Uterus (tissue), 4 donors: ENCODE measurements around the gene TUBB4B. TPM values are rescaled to one million over a fixed set of nuclear protein-coding genes. Genes with fewer than 3 reads are reported as not detected.

Experiments used
- DNase-seq, 2 donors: peaks; one replicate each; pipeline ENCODE4 v3.0.0-alpha.2; 2019 to 2020
- H3K27ac ChIP-seq, 2 donors: fragments of 200-600 bp; sonication (generic); 1 replicate in 1 of 2; 2 replicates in 1 of 2; pipeline ENCODE4 v1.5.1; 2016 to 2018
- H3K27me3 ChIP-seq, 2 donors: fragments of 200-600 bp; sonication (generic); one replicate each; pipeline ENCODE4 v1.5.1; 2018 to 2019; ENCODE audit warnings: control low read depth in 1 of 2
- H3K36me3 ChIP-seq, 2 donors: fragments of 200-600 bp; sonication (generic); one replicate each; pipeline ENCODE4 v1.5.1; 2019; ENCODE audit warnings: control low read depth in 1 of 2
- H3K4me1 ChIP-seq, 2 donors: fragments of 200-600 bp; sonication (generic); one replicate each; pipeline ENCODE4 v1.5.1; 2018 to 2019; ENCODE audit warnings: control low read depth in 1 of 2
- H3K4me3 ChIP-seq, 2 donors: fragments of 200-600 bp; sonication (generic); 1 replicate in 1 of 2; 2 replicates in 1 of 2; pipeline ENCODE4 v1.5.1; 2018 to 2019; ENCODE audit warnings: mild to moderate bottlenecking in 1 of 2
- H3K9me3 ChIP-seq, 2 donors: fragments of 200-600 bp; sonication (generic); one replicate each; pipeline ENCODE4 v1.5.1; 2019; ENCODE audit warnings: control low read depth in 1 of 2
- POLR2A ChIP-seq, 2 donors: fragments of 450-650 bp; IDR thresholded peaks; one replicate each; pipeline ENCODE4 v1.6.1; 2016; ENCODE audit warnings: antibody characterized with exemption in 2 of 2, mild to moderate bottlenecking in 1 of 2, moderate library complexity in 1 of 2
- intact Hi-C: fragments of 100-400 bp; cut with DNase I; formaldehyde crosslinking; loops from one replicate; pipeline ENCODE4 v1.15.1; 2023; ENCODE audit warnings: low total_unique reads
- total RNA-seq, 4 donors: library from RNA; depleted of rRNA in 3 of 4; stranded (reverse); fragments of >200 nt in 3 of 4; gene quantifications; one replicate each; pipeline versions ENCODE4 v1.1.0 to v1.2.4, GENCODE V29; 2014 to 2023
- TF ChIP-seq, protein P1 (sequence below), 4 experiments: fragments of 200-600 bp in 2 of 4; fragments of 450-650 bp in 2 of 4; sonication (generic) in 2 of 4; IDR thresholded peaks; one replicate each; pipeline ENCODE4 v1.5.1; 2016 to 2019; ENCODE audit warnings: antibody characterized with exemption in 4 of 4, mild to moderate bottlenecking in 2 of 4, moderate library complexity in 1 of 4
- donor health status: DM: yes; HTN: yes; CAD: no.

TUBB4B gene
- total RNA-seq, 4 donors from 2014 or later = 91.5 to 174 (median 139) TPM

DNA sequence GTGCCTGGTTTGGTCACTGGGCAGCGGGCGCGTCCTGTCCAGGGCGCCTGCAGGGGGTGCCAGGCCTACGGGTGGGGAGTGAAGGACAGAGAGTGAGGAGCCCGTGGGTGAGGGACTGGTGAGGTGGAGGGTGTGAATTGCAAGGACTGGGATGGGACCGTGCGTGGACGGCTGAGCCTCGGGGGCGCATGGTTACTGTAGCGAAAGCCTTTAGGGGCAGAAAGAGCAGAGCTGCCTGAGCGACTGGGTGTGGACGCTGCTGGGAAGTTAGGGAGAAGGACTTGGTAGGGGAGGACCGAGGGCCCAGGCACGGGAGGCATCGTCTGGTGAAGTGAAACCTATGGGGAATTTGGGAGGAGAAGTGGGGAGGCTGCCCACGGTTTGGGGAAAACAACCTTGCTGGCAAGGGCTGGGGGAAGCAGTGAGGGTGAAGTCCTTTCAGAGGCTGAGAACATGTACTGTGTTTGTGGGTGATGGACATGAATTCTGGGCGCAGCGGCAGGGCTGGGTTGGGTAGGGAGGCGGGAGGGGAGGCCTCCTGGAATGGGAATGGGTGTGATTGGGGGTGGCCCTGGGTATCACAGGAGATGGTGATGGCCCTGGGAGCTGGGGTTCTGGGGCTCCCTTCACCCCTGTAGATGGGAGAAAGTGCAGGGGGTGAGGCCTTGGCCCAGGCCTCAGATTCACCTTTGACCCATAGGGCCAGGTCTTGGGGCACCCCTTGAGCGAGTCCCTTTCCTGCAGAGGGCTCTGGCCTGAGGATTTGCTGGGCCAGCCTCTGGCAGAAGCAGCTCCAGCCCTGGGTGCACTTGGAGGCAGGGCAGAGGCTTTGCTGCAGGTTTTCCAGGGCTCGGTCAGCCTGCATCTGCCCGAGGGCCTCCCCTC is 34.7 kb downstream of the TUBB4B start:
- TF ChIP-seq, protein P1, sequence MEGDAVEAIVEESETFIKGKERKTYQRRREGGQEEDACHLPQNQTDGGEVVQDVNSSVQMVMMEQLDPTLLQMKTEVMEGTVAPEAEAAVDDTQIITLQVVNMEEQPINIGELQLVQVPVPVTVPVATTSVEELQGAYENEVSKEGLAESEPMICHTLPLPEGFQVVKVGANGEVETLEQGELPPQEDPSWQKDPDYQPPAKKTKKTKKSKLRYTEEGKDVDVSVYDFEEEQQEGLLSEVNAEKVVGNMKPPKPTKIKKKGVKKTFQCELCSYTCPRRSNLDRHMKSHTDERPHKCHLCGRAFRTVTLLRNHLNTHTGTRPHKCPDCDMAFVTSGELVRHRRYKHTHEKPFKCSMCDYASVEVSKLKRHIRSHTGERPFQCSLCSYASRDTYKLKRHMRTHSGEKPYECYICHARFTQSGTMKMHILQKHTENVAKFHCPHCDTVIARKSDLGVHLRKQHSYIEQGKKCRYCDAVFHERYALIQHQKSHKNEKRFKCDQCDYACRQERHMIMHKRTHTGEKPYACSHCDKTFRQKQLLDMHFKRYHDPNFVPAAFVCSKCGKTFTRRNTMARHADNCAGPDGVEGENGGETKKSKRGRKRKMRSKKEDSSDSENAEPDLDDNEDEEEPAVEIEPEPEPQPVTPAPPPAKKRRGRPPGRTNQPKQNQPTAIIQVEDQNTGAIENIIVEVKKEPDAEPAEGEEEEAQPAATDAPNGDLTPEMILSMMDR (IDR thresholded peaks at IDR 0.05) = no peak
- no peak for TF ChIP-seq POLR2A (IDR thresholded peaks at IDR 0.05)
- H3K27me3 ChIP-seq = no peaks in the 10 kb centered on the region
- no peak overlapping the region for H3K4me3 ChIP-seq
- peaks cover 0 to 10% of the 10 kb centered on the region in 2 donors for H3K4me1 ChIP-seq
- H3K27ac ChIP-seq = peak overlapping the region; percentile 77 to 78
- H3K36me3 ChIP-seq = no peaks in the 10 kb centered on the region
- H3K9me3 ChIP-seq = no peaks in the 10 kb centered on the region
- intact Hi-C loops = no loop called here
- DNase-seq = no peak

- intact Hi-C loops = no loop called here
- Histone ChIP-seq H3K27ac (peak overlapping the region; percentile 77 to 78), H3K27me3 (no peaks in the 10 kb centered on the region), H3K4me3 (peak overlapping the region; percentile 18 to 42), H3K4me1 (peaks cover 0 to 10% of the 10 kb centered on the region in 2 donors), H3K9me3 (no peaks in the 10 kb centered on the region), H3K36me3 (no peaks in the 10 kb centered on the region)
- peak; percentile 75 to 83 for DNase-seq
- TF ChIP-seq POLR2A (IDR thresholded peaks at IDR 0.05) = no peak
- TF ChIP-seq, protein P1 (IDR thresholded peaks at IDR 0.05) = no peak
Observed at GRCh38 chr9:137276473-137277328, 35.6 kb downstream of the TUBB4B start.

GRCh38 chr9:137277329-137278041 is 36.4 kb downstream of the TUBB4B start, which contains the start of gene TOR4A:
TSS of gene TOR4A (plus strand) at chr9:137277726. CDS start at chr9:137278690, 964 bp downstream.
- peak; percentile 9 to 37 for TF ChIP-seq POLR2A (IDR thresholded peaks at IDR 0.05)
- TF ChIP-seq, protein P1 (IDR thresholded peaks at IDR 0.05) = peak in 1 of 4 experiments; percentile 8
- intact Hi-C loops = no loop called here
- H3K4me1 ChIP-seq = peaks cover 0 to 10% of the 10 kb centered on the region in 2 donors
- H3K36me3 ChIP-seq = no peaks in the 10 kb centered on the region
- no peaks in the 10 kb centered on the region for H3K9me3 ChIP-seq
- H3K27ac ChIP-seq = peak within 1 kb of the TSS; percentile 77 to 78
- peak; percentile 80 to 83 for DNase-seq
- H3K27me3 ChIP-seq = no peaks in the 10 kb centered on the region
- peak within 1 kb of the TSS; percentile 18 to 42 for H3K4me3 ChIP-seq

GRCh38 chr9:137278061-137278701 is 37.1 kb downstream of the TUBB4B start:
- peak overlapping the region; percentile 77 to 78 for H3K27ac ChIP-seq
- peak overlapping the region; percentile 18 to 42 for H3K4me3 ChIP-seq
- intact Hi-C loops = no loop called here
- H3K4me1 ChIP-seq = peaks cover 0 to 10% of the 10 kb centered on the region in 2 donors
- H3K9me3 ChIP-seq = no peaks in the 10 kb centered on the region
- TF ChIP-seq, protein P1 (IDR thresholded peaks at IDR 0.05) = no peak
- no peak for TF ChIP-seq POLR2A (IDR thresholded peaks at IDR 0.05)
- peak in 1 of 2 donors; percentile 24 for DNase-seq
- no peaks in the 10 kb centered on the region for H3K36me3 ChIP-seq
- H3K27me3 ChIP-seq = no peaks in the 10 kb centered on the region
